GF-D8 (cell line): ENCODE measurements around the gene AP1M1.

ENCODE experiments used
- DNase-seq: peaks from one replicate; lab custom pipeline; 2025; lab: John Stamatoyannopoulos, UW

Gene AP1M1

DNA sequence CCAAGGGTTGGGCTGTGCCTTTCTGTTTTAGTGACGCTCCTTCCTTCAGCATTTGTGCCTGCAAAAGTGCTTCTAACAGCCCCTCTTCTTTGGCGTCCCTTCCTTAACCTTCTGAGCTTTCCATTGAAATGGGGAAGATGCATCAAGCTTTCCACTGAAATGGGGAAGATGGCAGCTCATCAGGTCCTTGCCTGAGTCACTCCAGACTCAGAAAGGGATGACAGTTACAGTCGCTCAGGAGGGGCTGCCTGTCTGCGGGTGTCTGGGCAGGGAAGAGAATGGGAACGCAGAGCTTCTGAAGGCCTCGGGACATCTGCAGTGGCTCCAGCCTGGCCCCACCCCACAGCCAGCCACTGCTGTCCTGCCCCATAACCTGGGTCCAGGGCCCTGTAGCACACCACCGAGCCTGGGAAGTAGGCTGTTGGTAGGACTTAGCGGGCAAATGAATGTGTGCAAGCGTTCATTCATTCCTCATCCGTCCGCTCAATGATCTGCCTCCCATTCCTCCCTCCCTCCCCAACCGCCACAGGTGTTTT, 9.8 kb downstream of the AP1M1 start:
- DNase-seq, result no peak

DNA sequence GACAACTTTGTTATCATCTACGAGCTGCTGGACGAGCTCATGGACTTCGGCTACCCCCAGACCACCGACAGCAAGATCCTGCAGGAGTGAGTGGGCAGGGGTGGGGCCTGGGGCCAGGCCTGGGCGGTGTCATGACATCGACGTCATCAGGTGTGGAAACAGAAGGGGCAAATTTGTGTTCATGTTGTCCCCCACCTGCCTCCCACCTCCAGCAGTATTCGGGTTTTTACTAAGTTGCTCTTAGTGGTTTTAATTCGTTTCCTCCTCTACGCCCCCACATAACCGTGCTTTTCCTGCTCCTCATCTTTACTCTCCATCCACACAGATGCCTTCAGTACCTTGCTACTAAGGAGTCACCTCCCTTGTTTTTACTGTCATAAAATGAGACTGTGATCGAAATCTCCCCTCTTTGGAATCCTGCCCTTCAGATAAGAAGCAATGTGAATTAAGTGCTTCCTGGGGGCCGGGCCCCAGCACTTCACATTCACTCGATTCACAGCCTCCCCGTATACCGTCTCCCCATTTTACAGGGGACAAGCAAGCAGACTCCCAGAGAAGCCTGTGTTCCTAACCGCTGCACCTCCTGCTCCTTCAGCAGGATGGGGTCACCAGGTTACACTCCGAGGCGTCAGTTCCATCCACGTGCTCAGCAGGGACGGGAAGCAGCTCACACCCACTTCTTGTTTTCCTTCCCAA, 10.5 kb downstream of the AP1M1 start:
- no peak for DNase-seq

DNA sequence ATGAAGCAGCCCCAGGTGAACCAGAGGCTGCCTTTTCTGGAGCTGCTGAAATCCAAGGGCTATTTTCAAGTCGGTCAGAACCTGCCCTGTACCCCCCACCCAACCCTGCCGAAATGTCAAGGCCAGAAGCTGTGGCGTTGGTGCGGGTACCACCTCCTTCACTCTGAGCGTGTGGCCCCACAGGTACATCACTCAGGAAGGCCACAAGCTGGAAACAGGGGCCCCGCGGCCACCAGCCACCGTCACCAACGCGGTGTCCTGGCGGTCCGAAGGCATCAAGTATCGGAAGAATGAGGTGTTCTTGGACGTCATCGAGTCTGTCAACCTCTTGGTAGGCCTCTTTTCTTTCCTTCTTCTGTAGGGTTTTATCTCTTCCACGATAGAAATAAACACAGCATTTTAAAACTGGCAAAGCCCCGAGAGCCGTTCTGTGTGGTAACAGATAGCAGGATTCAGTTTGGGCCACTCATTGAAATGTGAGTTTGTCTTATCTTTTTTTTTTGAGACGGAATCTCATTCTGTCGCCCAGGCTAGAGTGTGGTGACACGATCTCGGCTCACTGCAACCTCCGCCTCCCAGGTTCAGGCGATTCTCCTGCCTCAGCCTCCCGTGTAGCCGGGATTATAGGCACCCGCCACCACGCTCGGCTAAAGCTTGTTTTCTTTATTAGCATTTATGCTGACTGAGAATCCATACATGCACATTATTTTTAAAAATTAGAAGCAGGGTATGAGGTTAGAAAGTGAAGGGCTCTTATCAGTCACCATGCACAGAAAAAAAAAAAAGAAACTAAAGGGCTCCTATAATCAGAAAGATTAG, 11.3 kb downstream of the AP1M1 start:
- no peak for DNase-seq

DNA sequence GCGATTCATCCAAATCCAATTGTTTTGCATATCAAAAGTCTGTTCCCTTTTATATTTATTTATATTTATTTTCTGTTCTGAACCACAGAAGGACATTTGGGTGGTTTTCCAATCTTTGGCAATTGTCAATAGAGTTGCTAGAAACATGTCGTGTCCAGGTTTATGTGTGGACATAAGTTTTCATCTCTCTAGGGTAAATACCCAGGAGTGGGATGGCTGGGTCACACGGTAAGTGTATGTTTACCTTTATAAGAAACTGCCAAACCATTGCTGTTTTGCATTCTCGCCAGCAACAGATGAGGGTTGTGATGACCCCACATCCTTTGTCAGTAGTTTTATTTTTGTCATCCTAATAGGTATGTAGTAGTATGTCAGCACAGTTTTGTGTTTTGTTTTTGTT, 12.5 kb downstream of the AP1M1 start:
- no peak for DNase-seq

DNA sequence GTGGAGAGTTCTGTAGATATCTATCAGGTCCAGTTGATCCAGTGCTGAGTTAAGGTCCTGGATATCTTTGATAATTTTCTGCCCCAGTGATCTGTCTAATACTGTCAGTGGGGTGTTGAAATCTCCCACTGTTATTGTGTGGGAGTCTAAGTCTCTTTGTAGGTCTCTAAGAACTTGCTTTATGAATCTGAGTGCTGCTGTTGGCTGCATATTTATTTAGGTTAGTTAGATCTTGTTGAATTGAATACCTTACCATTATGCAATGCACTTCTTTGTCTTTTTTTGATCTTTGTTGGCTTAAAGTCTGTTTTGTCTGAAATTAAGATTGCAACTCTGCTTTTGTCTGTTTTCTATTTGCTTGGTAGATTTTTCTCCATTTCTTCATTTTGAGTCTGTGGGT, 15.4 kb downstream of the AP1M1 start:
- DNase-seq, result no peak

DNA sequence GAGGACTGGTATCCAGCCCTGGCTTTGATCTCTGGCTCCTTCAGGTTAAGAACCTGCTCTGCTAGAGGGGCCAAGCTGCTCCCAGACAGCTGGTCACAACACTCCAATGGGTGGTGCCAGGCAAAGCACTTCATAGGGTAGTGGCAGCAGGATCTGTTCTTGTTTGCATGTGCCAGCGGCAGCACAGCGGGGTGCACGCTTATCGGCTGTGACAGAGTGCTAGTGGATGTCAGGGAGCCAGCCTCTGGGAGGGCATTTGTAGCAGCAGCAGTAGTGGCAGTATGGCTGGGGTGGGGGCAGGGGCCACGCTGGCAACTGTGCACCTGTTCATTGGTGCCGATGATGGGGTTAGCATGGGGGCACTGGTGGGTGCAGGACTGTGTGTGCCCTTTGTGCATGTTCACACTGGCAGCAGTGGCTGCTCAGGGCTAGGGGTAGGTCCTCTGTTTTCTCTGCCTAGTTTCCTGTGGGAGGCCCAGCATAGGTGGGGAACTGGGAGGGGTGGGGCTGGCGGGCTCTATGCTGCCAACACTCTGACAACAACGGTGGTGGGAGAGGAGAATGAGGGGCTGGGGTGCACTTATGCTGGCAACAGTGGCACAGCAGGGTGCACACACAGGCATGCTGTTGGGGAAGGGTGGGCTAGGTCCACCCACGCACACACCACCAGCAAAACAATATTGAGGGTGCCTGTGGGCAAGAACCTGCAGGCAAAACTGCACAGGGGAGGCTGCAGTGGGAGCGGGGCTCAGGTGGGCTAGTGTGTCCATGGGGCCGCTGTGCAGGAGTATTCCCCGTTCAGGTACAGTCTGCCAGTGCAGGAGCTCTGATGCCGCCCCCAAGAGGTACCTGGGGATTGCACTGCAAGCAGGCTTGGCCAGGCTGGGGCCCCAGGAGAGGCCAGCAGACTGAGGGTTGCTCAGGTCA, 19.3 kb downstream of the AP1M1 start:
- no peak for DNase-seq

DNA sequence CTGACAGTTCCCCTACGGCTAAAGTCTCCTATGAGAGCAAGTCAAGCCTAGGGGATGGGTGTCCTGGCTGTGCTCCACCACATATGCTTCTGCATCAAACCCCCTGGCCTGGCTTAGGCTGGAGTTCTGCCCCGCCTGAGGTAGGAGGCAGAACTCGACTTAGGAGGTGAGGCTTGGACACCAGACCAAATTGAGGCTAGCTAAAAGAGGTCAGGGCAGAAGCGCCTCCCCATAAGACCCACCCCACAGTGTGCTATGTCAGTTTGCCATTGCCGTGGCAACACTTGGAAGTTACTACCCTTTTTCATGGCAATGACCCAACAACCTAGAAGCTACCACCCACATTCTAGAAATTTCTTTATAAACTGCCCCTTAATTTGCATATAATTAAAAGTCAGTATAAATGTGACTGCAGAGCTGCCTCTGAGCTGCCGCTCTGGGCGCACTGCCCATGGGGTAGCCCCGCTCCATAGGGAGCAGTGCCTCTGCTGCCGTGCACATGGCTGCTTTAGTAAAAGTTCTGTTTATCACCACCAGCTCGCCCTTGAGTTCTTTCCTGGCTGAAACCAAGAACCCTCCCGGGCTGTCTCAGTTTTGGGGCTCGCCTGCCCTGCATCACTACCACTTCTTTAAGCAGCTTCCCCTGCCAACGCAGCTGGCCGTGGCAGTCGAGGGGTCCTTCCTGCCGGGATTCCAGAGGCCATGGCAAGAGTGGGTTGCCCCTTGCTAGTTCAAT, 20.2 kb downstream of the AP1M1 start:
- no peak for DNase-seq

DNA sequence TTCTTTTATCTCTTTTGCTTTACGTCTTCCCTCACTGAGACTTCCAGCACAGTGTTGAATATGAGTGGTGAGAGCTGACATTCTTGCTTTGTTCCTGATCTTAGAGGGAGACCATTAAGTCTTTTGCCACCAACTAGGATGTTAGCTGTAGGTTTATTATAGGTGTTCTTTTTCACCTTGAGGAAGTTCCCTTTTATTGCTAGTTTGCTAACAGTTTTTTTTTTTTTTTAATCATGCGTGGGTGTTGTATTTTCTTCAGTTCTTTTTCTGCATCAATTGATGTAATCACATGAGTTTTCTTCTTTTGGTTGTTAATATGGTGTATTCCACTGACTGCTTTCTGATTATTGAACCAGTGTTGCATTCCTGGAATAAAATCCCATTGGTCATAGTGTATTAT, 21.1 kb downstream of the AP1M1 start:
- no peak for DNase-seq

DNA sequence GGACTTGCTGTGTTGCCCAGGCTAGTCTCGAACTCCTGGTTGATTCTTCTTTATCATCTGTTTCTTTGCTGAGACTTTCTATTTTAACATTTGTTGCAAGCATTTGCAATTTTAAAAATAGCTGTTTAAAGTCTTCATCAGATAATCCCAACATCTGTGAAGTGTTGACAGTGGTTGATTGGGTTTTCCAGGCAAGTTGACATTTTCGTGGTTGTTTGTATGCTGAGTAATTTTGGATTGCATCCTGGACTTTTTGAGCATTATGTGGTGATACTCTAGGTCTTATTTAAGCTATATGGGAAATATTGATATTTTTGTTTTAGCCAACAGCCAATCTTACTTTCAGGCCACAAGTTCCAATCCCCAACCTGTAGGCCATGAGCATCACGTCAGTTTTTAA, 25.1 kb downstream of the AP1M1 start:
- no peak for DNase-seq

DNA sequence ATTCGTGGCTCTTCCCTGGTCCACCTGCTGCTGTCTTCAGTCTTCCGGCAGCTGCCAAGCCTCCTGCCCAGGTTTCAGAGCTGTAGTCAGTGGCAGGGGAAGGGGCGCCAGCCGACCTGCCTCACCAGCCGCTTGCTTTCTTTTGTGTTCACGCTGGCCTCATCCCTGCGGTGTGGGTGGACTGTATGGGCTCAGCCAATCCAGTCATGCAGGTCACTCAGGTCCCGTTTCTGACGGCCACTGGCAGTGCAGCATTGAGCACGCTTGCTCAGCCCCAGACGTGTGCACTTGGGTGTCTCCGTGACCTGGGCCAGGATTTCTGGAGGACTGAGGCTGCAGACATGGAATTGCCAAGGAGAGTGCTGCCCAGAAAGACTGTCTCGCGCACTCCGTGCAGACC, 26.0 kb downstream of the AP1M1 start:
- no peak for DNase-seq

DNA sequence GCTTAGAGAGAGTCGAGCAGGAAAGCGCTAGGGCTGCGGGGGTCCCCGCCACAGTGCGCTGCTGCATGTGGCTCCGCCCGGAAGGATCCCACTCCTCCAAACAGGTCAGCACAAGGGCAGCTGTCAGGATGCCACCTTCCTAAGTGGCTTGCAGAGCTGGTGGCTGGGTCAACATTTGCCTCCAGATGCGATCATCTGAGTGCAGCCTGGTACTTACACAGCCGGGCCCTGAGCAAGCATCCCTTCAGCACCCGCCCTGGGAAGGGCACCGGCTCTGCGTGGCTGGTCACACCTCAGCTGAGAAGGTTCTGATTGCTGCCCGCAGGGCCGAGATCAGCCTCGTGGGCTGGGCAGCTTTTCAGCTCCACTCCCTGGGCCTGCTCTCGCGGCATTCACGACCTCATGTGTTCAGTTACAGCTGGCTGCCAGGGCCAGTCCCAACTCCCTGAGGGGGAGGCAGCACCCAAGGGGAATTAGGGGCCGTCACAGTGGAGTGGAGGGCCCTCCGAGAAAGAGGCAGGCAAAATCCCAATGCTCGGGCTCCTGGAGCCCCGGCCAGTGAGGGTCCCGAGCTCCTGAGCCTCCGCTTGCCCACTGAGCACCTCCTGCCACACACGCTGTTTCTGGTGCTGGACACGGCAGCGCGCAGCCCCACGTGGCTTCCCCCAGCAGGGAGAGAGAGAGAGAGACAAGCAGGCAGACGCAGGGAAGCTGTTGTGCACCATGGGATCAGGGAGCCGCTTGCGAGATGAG, 26.8 kb downstream of the AP1M1 start:
- no peak for DNase-seq

DNA sequence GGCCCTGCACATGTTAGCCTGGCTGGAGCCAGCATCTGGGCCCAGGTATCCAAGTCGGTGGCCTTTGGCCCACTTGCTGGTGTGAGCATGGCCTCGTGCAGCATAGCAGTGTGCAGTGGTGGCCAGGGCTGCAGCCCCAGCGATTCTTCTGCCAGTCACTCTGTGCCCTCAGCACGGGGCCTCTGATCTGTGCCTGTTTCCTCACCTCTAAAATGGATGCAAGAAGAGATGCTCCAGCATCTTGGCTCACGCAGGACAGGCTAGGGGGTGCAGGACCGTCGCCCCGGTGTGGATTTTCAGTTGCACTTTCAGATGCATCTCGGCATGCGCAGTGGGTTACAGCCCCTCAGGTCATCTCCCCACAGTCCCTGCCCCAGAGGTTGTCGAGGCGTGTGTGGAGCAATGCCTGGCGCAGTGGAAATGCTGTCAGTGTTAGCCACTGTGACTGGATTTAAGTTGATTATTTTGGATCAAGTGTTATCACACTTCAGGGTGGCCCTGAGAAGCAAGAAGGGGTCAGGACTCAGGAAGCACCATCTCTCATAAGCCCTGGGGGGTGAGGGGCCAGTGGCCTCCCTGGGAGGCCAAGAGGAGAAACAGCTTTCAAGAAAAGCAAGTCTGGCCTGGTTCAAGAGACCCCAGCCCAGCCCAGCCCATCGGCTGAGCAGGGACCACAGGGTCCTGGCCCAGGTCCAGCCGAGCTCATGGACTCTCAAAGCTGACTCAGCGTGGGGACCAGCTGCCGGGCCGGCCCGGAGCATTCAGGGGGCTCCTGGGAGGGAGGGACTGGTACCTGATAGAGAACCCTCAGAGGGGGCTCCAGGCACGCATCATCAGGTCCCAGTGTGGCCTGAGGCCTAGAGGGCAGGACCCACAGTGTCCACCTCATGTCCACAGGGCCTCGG, 27.8 kb downstream of the AP1M1 start:
- no peak for DNase-seq

DNA sequence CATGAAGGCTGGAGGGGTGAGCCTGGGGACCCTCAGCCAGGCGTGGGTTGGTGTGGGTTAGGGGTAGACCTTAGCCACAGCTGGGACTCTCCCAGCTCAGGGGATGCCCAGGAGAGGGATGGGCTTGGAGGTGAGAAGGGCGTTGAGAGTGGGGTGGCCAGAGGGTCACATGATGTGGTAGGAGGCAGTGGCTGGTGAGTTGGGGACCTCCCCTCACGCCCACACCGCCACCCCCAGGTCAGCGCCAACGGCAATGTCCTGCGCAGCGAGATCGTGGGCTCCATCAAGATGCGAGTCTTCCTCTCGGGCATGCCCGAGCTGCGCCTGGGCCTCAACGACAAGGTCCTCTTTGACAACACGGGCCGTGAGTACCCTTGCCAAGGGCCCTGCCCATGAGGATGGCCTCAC, 28.5 kb downstream of the AP1M1 start:
- no peak for DNase-seq

DNA sequence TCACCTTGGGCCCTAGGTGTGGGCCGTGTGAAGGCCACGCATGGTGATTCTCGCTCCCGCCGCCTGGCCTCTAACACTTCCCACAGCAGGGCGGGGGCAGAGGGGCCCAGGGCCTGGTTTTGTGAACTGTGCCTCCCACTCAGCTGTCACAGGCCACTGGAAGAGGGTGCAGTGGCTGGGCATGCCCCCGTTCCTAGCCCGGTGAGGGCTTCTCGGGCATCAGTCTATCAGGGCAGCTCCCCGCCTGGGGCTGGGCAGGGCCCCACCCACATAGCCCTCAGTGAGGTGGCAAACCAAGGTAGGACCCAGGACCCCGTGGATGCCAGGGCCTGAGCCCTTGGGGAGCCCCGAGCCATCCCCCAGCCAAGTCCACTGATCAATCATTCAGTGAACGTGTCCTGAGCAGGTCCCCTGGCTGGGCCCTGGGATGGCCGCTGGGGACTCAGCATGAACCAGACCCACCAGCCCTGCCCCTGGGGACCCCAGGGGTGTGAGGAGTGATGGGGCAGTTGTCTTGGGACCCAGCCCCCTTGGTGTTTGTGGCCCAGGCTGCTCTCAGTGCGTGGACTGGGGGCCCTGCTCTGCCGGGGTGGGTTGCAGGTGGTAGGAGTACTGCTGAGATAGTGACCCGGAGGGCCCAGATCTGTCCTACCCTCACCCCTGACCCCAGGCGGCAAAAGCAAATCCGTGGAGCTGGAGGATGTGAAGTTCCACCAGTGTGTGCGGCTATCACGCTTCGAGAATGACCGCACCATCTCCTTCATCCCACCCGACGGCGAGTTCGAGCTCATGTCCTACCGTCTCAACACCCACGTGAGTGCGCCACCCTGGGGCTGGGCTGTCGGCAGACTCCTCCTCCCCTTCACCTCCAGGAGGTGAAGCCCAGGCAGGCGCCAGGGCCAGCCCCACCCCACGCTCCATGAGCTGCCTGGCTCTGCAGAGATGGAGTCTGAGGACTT, 29.4 kb downstream of the AP1M1 start:
- no peak for DNase-seq

DNA sequence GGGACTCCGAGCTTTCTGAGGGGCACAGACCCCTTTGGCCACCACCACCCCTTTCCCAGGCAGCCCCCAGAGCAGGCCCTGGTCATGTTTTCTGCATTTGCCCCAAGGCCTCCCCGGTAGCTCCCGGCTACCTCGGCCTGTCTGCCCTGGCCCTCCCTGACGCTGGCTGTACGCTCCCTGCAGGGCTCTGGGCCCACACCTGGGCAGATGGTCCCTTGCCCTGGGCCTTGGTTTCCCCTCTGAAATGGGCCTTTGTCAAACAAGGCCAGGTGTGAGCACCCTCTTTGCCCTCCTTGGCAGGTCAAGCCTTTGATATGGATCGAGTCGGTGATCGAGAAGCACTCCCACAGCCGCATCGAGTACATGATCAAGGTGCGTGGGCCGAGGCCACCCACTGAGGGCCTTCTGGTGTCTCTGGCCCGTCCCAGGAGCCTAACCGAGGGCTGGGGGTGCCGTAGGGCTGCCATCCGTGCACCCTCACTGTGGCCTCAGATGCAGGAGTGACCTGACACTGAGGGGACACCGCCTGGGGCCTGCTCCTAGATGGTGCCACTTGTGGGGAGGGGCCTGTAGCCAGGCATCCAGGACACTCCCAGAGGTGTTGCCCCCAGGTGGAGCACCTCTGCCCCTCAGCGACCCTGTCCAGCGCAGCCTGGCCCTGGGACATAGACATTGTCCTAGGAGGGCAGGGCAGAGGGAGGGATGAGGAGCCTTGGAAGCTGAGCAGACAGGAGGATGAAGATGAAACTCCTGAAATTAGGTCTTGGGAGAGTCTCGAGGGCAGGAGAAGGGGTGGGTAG, 30.3 kb downstream of the AP1M1 start:
- DNase-seq, result no peak

DNA sequence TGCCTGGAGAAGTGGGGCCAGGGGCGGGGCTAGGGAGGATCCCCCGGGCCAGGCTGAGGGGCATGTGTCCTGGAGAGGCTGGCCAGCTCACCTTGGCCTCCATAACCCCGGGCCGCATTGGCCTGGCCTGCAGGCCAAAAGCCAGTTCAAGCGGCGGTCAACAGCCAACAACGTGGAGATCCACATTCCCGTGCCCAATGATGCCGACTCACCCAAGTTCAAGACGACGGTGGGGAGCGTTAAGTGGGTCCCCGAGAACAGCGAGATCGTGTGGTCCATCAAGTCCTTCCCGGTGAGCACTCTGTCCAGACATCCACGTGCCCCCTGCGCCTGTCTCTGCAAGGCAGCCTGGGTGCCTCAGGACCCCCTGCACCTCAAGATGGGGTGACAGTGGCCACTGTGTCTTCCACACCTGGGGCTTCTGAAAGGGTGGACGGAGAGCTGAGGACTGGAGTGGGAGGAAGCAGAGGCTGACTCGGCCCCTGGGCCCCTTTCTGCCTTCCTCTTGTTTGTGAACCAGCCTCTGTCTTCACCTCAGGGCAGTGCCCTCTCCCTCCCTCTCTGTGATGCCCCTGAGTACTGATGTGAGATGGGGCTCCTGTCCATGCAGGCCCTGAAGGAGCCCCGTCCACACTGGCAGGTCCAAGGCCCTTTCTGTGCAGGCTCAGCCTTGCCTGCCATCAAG, 31.1 kb downstream of the AP1M1 start:
- no peak for DNase-seq

DNA sequence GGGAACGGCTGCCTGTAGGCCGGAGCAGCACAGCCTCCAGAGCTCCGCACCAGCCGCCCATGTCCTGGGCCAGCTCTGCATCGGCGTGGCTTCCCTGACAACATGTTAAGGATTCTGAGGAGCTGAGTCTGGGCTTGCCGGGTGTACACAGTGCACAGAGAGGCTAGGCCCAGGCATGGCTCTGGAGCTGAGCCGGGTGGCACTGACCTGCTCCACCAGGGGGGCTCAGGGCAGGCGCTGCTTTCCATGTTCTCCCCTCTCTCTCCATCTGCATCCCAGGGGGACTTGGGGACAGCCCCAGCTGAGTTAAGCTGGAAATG, 31.6 kb downstream of the AP1M1 start:
- DNase-seq, result no peak
